GM10248 (cell line): Measurements from ENCODE around the gene PDIA4.

ENCODE experiments used
- CTCF ChIA-PET: fragments of 300-600 bp; sonication (Branson Sonifier 250); formaldehyde crosslinking; extraction: SDS; loops from one replicate; lab custom pipeline; 2021; ENCODE audit warnings: antibody characterized with exemption; lab: Yijun Ruan, JAX
- POLR2A ChIA-PET: fragments of 350-650 bp; sonication (Branson Sonifier 250); formaldehyde crosslinking; extraction: SDS; loops from one replicate; lab custom pipeline; 2020; ENCODE audit warnings: antibody characterized with exemption; lab: Yijun Ruan, JAX
- DNase-seq: peaks from one replicate; pipeline ENCODE4 v3.0.0; 2012; ENCODE audit errors: extremely low spot score
- TF ChIP-seq, protein P1 (sequence below): IDR thresholded peaks from 2 replicates; pipeline ENCODE4 v1.5.1; 2012; ENCODE audit warnings: mild to moderate bottlenecking, low read depth; ENCODE audit errors: extremely low read depth, missing control alignments, control extremely low read depth

Gene PDIA4

DNA sequence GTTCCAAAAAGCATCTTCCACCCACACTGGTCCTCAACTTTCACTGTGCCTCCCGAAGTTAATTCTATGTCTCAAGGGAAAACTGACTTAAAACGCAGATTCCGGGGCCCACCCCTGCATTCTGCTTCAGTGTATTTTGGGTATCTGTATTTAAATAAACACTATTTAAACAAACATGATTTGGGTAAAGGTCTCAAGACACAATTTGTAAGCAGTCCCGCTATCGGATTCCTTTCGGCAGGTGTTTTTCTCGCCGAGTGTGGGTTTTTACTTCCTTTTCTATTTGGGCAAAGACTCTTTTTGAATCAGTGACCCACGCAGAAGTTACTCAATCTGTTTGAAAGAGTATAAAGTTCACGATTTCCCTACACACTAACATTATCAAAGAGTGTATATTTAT lies 1.2 kb downstream of the PDIA4 start:
- CTCF ChIA-PET = interaction anchor here (1.2 to 8.2 kb wide), 3 partner anchors 21 to 64 kb away, joined by 3 to 51 read pairs (median 27); partner anchors contain the start of gene ZNF786
- DNase-seq = peak; percentile 45
- TF ChIP-seq, protein P1, sequence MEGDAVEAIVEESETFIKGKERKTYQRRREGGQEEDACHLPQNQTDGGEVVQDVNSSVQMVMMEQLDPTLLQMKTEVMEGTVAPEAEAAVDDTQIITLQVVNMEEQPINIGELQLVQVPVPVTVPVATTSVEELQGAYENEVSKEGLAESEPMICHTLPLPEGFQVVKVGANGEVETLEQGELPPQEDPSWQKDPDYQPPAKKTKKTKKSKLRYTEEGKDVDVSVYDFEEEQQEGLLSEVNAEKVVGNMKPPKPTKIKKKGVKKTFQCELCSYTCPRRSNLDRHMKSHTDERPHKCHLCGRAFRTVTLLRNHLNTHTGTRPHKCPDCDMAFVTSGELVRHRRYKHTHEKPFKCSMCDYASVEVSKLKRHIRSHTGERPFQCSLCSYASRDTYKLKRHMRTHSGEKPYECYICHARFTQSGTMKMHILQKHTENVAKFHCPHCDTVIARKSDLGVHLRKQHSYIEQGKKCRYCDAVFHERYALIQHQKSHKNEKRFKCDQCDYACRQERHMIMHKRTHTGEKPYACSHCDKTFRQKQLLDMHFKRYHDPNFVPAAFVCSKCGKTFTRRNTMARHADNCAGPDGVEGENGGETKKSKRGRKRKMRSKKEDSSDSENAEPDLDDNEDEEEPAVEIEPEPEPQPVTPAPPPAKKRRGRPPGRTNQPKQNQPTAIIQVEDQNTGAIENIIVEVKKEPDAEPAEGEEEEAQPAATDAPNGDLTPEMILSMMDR = no peak
- POLR2A ChIA-PET = interaction anchor here (0.6 kb wide), 2 partner anchors 105 to 120 kb away, joined by 3 to 4 read pairs; partner anchors contain the start of gene ZNF398

DNA sequence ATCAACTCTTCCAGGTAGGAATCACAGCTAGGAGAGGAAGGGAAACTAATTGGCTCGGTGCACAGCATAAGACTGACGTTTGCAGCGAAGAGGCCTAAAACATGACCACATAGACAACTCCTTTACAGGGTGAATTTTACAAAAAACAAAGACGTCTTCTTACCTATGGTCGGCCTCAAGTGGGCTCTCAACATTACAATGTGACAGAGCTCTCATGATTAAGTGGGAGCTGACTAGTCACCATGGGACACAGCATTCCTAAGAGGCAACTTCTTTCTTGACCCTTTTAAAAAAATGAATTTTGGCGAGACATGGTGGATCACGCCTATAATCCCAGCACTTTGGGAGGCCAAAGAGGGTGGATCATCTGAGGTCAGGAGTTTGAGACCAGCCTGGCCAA lies 4.6 kb downstream of the PDIA4 start:
- POLR2A ChIA-PET = no interaction called here
- CTCF ChIA-PET = interaction anchor here (0.7 to 6.9 kb wide), 5 partner anchors 17 to 284 kb away, joined by 3 to 44 read pairs (median 4); no protein-coding TSS in a partner anchor
- DNase-seq = no peak
- TF ChIP-seq, protein P1 = no peak

DNA sequence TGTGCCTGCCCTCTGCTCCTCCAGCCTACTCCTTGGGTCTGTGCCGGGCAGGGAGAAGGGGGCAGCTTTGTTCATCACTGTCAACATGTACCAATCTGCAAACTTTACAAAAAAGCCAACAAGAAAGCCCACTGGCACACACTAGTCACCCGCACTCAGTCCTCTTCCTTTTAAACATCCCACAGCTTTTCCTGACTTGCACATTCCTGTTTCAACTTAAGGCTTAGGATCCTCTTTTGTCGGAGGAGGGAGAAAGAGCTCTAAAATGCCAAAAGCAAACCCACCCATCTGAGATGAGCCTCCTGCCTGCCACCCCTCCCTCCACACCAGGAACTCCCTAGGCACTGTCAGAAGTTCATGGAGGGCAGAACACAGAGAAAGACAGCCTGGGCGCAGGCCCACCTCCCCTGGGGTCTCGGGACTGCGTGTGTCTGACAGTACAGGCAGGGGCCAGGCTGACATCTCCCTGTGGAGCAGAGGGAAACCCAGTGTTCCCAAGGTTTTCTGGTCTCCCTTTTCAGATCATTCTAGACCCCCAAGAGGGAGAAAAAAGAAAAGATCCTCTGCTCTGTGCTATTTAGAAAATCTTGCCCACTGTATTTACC lies 5.4 kb downstream of the PDIA4 start:
- no peak for DNase-seq
- ChIA-PET CTCF (interaction anchor here (0.7 to 6.9 kb wide), 5 partner anchors 16 to 285 kb away, joined by 3 to 44 read pairs (median 4); no protein-coding TSS in a partner anchor), POLR2A (no interaction called here)
- TF ChIP-seq, protein P1 = no peak

DNA sequence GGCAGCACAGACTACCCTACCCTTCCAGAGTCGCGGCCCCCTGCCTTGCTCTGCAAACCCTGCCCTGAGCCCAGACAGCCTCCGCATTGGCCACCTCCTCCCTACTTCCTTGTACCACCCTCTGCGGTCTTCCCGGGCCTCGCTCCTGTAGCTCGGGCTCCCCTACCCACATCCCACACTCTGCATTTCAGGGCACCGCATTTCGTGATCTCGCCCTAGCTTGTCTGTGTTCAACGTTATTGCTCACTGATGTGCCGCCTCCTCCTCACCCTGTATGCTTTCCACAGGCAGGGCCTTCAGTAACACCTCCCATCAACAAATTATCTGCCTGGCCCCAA lies 6.6 kb downstream of the PDIA4 start:
- TF ChIP-seq, protein P1 = no peak
- DNase-seq = no peak
- POLR2A ChIA-PET = no interaction called here
- CTCF ChIA-PET = interaction anchor here (1.7 to 6.9 kb wide), 2 partner anchors 15 to 44 kb away, joined by 5 to 44 read pairs; no protein-coding TSS in a partner anchor

DNA sequence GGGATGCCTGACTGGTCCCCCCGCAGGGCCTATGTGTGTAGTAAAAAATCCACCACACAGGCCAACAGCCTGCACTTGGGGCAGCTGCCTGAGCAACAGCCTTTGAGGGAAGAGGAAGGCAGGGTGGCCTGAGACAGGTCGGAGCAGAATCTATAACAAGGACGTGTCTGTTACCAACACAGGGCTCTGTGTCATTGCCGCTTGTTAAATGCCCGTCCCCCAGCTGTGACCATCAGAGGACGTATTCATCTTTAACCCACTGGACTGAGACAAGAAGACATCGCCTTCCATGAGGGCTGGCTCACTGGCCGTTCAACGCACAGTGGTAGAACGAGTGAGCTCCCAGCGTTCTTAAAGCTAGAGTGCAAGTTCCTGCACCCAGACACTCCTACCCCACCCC lies 7.8 kb downstream of the PDIA4 start:
- ChIA-PET POLR2A (no interaction called here), CTCF (interaction anchor here (1.1 to 6.9 kb wide), 3 partner anchors 9 to 45 kb away, joined by 3 to 44 read pairs (median 14); no protein-coding TSS in a partner anchor)
- TF ChIP-seq, protein P1 = no peak
- no peak for DNase-seq

DNA sequence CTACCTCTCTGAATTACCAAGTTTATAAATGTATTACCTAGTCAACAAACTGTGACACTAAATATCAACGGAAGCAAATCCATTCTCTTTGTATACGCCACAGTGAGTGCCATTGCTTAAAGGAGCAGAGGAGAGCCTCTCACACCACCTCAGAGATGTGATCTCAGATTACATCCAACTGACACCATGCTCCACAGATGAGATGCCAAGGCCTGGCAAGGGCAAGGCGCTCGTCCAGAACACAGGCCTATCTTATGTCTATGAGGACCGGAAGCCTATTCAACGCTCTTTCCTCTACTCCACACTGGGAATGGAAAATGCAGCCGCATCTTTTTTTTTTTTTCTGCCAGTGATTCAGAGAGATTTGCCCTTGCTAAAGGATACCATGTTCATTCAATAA lies 11.4 kb downstream of the PDIA4 start:
- ChIA-PET CTCF (interaction anchor here (4.5 kb wide), 1 partner anchor 49 kb away, joined by 14 read pairs; no protein-coding TSS in a partner anchor), POLR2A (no interaction called here)
- TF ChIP-seq, protein P1 = no peak
- DNase-seq = no peak
